HL-60 (cell line): ENCODE measurements around the gene DPP6.

Experiments
- DNase-seq, 2 experiments: peaks; one replicate each; pipeline ENCODE4 v3.0.0-alpha.2; 2010 to 2020; ENCODE audit warnings: low read depth in 1 of 2, low spot score in 1 of 2
- H3K27ac ChIP-seq: fragments of 250-450 bp; sonication (Bioruptor Pico); replicated peaks from 2 replicates; pipeline ENCODE4 v1.5.1; 2020; ENCODE audit warnings: mild to moderate bottlenecking, moderate library complexity
- H3K27me3 ChIP-seq: fragments of 250-450 bp; sonication (Bioruptor Pico); 2 replicates; pipeline ENCODE4 v1.5.1; 2021; ENCODE audit warnings: mild to moderate bottlenecking, moderate library complexity; ENCODE audit not compliant: insufficient read depth, poor library complexity, severe bottlenecking
- H3K4me3 ChIP-seq: replicated peaks from 2 replicates; pipeline ENCODE4 v1.5.1; 2011; ENCODE audit warnings: mild to moderate bottlenecking, control low read depth, low read length; ENCODE audit not compliant: insufficient read depth
- GABPA ChIP-seq: IDR thresholded peaks from 2 replicates; pipeline ENCODE4 v1.6.1; 2012; ENCODE audit warnings: low read depth
- POLR2AphosphoS5 ChIP-seq: IDR thresholded peaks from 2 replicates; pipeline ENCODE4 v1.6.1; 2012; ENCODE audit warnings: low read depth
- SPI1 ChIP-seq: IDR thresholded peaks from 2 replicates; pipeline ENCODE4 v1.6.1; 2012; ENCODE audit warnings: low read depth, mild to moderate bottlenecking, borderline replicate concordance
- TF ChIP-seq, protein P1 (sequence below): IDR thresholded peaks from 2 replicates; pipeline ENCODE4 v1.6.1; 2012; ENCODE audit warnings: low read depth; ENCODE audit not compliant: insufficient replicate concordance
- TF ChIP-seq, protein P2 (sequence below): IDR thresholded peaks from one replicate; pipeline ENCODE4 v1.5.1; 2011; ENCODE audit warnings: low read length, control low read depth, inconsistent platforms; ENCODE audit not compliant: insufficient read depth

The DPP6 gene

DNA sequence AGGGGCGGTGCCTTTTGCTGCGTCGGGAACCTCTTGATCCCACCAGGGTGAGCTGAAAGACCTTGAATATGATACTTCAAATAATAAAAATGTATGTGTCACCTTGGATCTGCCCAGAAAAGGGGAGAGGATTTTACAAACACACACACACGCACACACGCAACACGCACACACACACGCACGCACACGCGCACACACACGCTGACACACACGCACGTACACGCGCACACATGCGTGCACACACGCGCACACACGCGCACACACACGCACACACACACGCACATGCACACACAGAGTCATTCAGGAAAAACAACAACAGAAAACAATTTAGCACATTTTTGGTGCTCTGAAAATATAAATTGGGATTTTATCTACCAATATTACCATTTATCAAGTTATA is 571.2 kb downstream of the DPP6 start:
- no peak for TF ChIP-seq SPI1
- TF ChIP-seq, protein P1, sequence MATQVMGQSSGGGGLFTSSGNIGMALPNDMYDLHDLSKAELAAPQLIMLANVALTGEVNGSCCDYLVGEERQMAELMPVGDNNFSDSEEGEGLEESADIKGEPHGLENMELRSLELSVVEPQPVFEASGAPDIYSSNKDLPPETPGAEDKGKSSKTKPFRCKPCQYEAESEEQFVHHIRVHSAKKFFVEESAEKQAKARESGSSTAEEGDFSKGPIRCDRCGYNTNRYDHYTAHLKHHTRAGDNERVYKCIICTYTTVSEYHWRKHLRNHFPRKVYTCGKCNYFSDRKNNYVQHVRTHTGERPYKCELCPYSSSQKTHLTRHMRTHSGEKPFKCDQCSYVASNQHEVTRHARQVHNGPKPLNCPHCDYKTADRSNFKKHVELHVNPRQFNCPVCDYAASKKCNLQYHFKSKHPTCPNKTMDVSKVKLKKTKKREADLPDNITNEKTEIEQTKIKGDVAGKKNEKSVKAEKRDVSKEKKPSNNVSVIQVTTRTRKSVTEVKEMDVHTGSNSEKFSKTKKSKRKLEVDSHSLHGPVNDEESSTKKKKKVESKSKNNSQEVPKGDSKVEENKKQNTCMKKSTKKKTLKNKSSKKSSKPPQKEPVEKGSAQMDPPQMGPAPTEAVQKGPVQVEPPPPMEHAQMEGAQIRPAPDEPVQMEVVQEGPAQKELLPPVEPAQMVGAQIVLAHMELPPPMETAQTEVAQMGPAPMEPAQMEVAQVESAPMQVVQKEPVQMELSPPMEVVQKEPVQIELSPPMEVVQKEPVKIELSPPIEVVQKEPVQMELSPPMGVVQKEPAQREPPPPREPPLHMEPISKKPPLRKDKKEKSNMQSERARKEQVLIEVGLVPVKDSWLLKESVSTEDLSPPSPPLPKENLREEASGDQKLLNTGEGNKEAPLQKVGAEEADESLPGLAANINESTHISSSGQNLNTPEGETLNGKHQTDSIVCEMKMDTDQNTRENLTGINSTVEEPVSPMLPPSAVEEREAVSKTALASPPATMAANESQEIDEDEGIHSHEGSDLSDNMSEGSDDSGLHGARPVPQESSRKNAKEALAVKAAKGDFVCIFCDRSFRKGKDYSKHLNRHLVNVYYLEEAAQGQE: no peak
- no peak for TF ChIP-seq POLR2AphosphoS5
- TF ChIP-seq GABPA: no peak
- TF ChIP-seq, protein P2, sequence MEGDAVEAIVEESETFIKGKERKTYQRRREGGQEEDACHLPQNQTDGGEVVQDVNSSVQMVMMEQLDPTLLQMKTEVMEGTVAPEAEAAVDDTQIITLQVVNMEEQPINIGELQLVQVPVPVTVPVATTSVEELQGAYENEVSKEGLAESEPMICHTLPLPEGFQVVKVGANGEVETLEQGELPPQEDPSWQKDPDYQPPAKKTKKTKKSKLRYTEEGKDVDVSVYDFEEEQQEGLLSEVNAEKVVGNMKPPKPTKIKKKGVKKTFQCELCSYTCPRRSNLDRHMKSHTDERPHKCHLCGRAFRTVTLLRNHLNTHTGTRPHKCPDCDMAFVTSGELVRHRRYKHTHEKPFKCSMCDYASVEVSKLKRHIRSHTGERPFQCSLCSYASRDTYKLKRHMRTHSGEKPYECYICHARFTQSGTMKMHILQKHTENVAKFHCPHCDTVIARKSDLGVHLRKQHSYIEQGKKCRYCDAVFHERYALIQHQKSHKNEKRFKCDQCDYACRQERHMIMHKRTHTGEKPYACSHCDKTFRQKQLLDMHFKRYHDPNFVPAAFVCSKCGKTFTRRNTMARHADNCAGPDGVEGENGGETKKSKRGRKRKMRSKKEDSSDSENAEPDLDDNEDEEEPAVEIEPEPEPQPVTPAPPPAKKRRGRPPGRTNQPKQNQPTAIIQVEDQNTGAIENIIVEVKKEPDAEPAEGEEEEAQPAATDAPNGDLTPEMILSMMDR: no peak
- Histone ChIP-seq H3K27ac (no peak overlapping the region), H3K27me3 (no peaks in the 10 kb centered on the region), H3K4me3 (no peak overlapping the region)
- DNase-seq: no peak

DNA sequence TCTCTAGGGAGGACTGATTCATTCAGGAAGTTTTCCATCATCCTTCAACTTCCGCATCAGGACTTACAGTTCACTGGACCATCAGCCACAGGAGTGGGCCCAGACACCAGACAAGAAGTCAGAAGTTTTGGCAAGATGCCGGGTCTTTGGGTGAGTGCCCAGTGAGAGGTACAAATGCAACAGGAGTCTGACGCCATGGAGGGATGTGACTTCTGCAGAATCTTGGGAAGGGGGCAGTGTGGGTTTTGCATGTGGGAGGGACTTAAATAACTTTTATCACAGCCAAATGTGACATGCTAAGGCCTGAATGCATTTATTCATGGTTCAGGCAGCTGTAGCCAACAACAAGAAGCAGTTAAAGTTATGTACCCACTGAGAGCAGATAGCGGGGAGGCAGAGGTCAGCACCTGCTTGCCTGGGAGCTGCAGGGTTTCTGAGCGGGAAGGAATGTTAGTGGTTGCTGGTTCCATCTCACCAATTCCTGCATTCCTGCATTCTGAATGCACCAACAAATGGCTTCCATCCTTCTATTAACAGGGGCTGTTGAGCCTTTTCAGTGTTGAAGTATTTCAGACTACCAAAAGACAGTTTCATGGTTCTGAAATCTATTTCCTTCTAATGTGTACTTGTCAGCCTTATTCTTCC is 575.6 kb downstream of the DPP6 start:
- TF ChIP-seq, protein P2: no peak
- Histone ChIP-seq H3K27ac (no peak overlapping the region), H3K4me3 (no peak overlapping the region), H3K27me3 (no peaks in the 10 kb centered on the region)
- no peak for DNase-seq

DNA sequence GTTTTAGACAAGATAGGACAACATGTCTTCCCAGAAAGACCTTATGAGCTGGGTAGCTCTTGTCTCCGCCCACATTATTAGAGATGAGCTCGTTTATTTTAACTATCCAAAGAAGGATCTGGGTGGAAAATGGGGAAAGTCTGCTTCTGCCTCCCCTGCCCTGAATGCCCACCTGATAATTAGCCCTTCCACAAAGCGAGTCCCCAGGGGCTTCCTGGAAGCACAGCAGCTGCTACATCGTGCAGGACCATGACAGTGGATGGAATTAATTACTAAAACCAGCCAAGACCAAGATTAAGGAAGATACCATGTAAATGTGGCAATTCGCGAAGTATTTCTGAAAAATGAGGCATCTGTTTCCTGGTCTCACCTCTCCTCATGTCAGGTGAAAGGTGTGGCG is 576.4 kb downstream of the DPP6 start:
- Histone ChIP-seq H3K4me3 (no peak overlapping the region), H3K27ac (no peak overlapping the region), H3K27me3 (no peaks in the 10 kb centered on the region)
- TF ChIP-seq, protein P1: no peak
- TF ChIP-seq POLR2AphosphoS5: no peak
- DNase-seq: no peak

DNA sequence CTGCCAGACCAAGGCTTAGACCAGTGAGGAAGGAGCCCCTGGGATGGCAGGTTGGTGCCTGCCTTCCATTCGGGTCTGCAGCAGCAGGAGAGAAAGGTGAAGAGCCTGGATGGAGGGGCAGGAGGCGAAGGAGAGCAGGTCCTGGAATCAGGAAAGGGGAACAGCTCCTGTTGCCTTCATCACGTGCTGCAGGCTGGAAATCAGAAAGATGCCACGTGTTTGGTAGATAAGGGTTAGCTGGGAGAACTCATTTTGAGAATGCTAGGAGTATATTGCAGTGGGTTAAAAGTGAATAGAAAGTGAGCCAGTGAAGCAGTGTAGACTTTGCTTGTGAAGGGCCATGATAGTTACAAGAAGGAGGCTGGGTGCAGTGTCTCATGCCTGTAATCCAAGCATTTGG is 579.0 kb downstream of the DPP6 start:
- H3K27me3 ChIP-seq: no peaks in the 10 kb centered on the region
- H3K4me3 ChIP-seq: no peak overlapping the region
- TF ChIP-seq, protein P2: no peak
- no peak for TF ChIP-seq GABPA
- no peak for TF ChIP-seq POLR2AphosphoS5
- no peak for TF ChIP-seq SPI1
- TF ChIP-seq, protein P1: no peak
- DNase-seq: no peak
- no peak overlapping the region for H3K27ac ChIP-seq
